HAP-1 (cell line): ENCODE results near the gene CNTNAP2.
"Not testable (repeated sequence)": the region's sequence is repeated elsewhere in the genome, so short reads cannot be mapped to it uniquely, and the experiment has no call there.

ENCODE experiments used
- DNase-seq, 2 experiments: peaks; one replicate each; pipeline ENCODE4 v3.0.0-alpha.2; 2016 to 2020; ENCODE audit warnings: low spot score in 2 of 2
- H3K27me3 ChIP-seq: fragments of 250-450 bp; sonication (Bioruptor Pico); 2 replicates; pipeline ENCODE4 v1.5.1; 2020; ENCODE audit warnings: low read depth, mild to moderate bottlenecking, moderate library complexity
- H3K36me3 ChIP-seq: fragments of 250-450 bp; sonication (Bioruptor Pico); replicated peaks from 2 replicates; pipeline ENCODE4 v1.5.1; 2020; ENCODE audit warnings: mild to moderate bottlenecking
- H3K4me1 ChIP-seq: fragments of 250-450 bp; sonication (Bioruptor Pico); 2 replicates; pipeline ENCODE4 v1.5.1; 2020; ENCODE audit warnings: mild to moderate bottlenecking
- H3K4me3 ChIP-seq: fragments of 250-450 bp; sonication (Bioruptor Pico); 2 replicates; pipeline ENCODE4 v1.5.1; 2020; ENCODE audit warnings: mild to moderate bottlenecking, moderate library complexity
- H3K9me3 ChIP-seq: fragments of 250-450 bp; sonication (Bioruptor Pico); 2 replicates; pipeline ENCODE4 v1.5.1; 2020; ENCODE audit warnings: mild to moderate bottlenecking, moderate library complexity
- in situ Hi-C: fragments of 300-500 bp; cut with MboI; formaldehyde crosslinking; loops from 3 replicates; pipeline ENCODE4 v1.14.3; 2020; ENCODE audit warnings: low sequenced_read_pairs, inconsistent platforms, mixed read lengths

The CNTNAP2 gene

GRCh38 chr7:148304456-148304855, 2187.9 kb downstream of the CNTNAP2 start:
- no peak for DNase-seq
- Histone ChIP-seq H3K4me3 (no peak overlapping the region), H3K27me3 (no peaks in the 10 kb centered on the region; the same call in 1 of the 2 replicates), H3K4me1 (no peaks in the 10 kb centered on the region), H3K9me3 (no peaks in the 10 kb centered on the region), H3K36me3 (no peaks in the 10 kb centered on the region)
- in situ Hi-C loops, result no loop called here

- no peak for DNase-seq
- Histone ChIP-seq H3K9me3 (no peaks in the 10 kb centered on the region), H3K27me3 (no peaks in the 10 kb centered on the region; the same call in 1 of the 2 replicates), H3K4me1 (no peaks in the 10 kb centered on the region), H3K4me3 (no peak overlapping the region), H3K36me3 (no peaks in the 10 kb centered on the region)
- in situ Hi-C loops, result no loop called here
Measured at GRCh38 chr7:148306759-148307158, 2190.2 kb downstream of the CNTNAP2 start.

GRCh38 chr7:148318102-148318811, 2201.7 kb downstream of the CNTNAP2 start:
- H3K36me3 ChIP-seq, result no peaks in the 10 kb centered on the region
- H3K4me1 ChIP-seq, result no peaks in the 10 kb centered on the region
- H3K9me3 ChIP-seq, result no peaks in the 10 kb centered on the region
- in situ Hi-C loops, result no loop called here
- no peak for DNase-seq
- no peak overlapping the region for H3K4me3 ChIP-seq
- no peaks in the 10 kb centered on the region for H3K27me3 ChIP-seq

- Histone ChIP-seq H3K4me3 (no peak overlapping the region), H3K27me3 (no peaks in the 10 kb centered on the region), H3K9me3 (no peaks in the 10 kb centered on the region), H3K36me3 (no peaks in the 10 kb centered on the region), H3K4me1 (no peaks in the 10 kb centered on the region)
- no peak for DNase-seq
- in situ Hi-C loops, result no loop called here
Measured at GRCh38 chr7:148318838-148319237, 2202.2 kb downstream of the CNTNAP2 start.

DNA sequence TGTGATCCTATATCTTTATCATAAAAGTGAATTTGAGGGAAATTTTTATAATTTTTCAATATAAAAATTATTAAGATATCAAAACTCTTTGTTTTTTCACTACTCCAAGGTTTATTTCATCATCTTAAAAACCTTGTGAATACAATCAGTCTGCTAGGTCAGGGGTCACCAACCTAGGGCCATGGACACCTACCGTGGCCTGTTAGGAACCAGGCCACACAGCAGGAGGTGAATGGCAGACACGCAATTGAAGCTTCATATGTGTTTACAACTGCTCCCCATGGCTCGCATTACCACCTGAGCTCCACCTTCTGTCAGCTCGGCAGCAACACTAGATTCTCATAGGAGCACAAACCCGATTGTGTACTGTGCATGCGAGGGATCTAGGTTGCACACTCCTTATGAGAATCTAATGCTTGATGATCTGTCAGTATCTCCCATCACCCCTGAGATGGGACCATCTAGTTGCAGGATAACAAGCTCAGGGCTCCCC, 2202.8 kb downstream of the CNTNAP2 start:
- Histone ChIP-seq H3K36me3 (no peaks in the 10 kb centered on the region), H3K4me3 (no peak overlapping the region), H3K27me3 (no peaks in the 10 kb centered on the region), H3K9me3 (no peaks in the 10 kb centered on the region), H3K4me1 (no peaks in the 10 kb centered on the region)
- no peak for DNase-seq
- in situ Hi-C loops, result no loop called here

- Histone ChIP-seq H3K27me3 (no peaks in the 10 kb centered on the region), H3K4me3 (no peak overlapping the region), H3K36me3 (no peaks in the 10 kb centered on the region), H3K4me1 (no peaks in the 10 kb centered on the region), H3K9me3 (no peaks in the 10 kb centered on the region)
- DNase-seq, result no peak
- in situ Hi-C loops, result no loop called here
Measured at GRCh38 chr7:148325208-148325607, 2208.6 kb downstream of the CNTNAP2 start.

DNA sequence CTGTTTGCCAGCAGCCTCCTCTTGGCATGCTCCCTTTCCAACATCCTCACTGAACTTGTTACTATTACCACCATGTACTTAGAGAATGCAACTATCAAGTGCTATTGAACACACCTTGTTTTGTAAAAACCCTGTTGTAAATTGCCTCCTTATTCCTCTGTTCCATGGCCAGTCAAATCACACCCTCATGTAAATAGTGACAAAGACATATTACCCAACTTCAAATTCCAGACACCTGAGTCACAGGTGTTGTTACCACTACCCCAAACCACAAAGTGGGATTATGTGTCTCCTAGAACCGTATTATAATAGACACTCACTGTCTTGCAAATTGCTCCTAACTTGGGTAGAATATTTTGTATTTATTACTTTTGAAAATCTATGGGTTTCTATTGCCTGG, 2210.8 kb downstream of the CNTNAP2 start:
- in situ Hi-C loops, result no loop called here
- Histone ChIP-seq H3K4me1 (no peaks in the 10 kb centered on the region), H3K27me3 (no peaks in the 10 kb centered on the region), H3K4me3 (no peak overlapping the region), H3K36me3 (no peaks in the 10 kb centered on the region), H3K9me3 (no peaks in the 10 kb centered on the region)
- no peak for DNase-seq

DNA sequence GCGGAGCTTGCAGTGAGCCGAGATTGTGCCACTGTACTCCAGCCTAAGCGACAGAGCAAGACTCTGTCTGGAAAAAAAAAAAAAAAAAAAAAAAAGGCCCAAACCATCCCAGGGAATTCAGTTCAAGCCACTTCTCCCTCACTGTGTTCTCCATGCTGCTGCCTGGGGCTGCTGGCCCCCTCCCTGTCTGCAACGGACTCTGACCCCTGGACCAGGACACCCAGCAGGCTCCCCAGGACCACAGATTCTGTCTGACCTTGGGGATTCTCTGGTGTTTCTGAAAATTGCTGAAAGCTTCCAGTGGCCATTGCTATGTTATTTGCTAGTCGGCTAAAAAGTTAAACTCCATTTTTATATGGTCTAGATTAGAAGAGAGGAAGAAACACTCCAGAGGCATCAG, 2212.3 kb downstream of the CNTNAP2 start:
- Histone ChIP-seq H3K27me3 (no peaks in the 10 kb centered on the region), H3K9me3 (no peaks in the 10 kb centered on the region), H3K36me3 (no peaks in the 10 kb centered on the region), H3K4me3 (no peak overlapping the region), H3K4me1 (no peaks in the 10 kb centered on the region)
- no peak for DNase-seq
- in situ Hi-C loops, result no loop called here

- Histone ChIP-seq H3K4me1 (no peaks in the 10 kb centered on the region), H3K9me3 (no peaks in the 10 kb centered on the region), H3K4me3 (no peak overlapping the region), H3K36me3 (no peaks in the 10 kb centered on the region), H3K27me3 (no peaks in the 10 kb centered on the region)
- in situ Hi-C loops, result no loop called here
- DNase-seq, result no peak
Measured at GRCh38 chr7:148330124-148330818, 2213.7 kb downstream of the CNTNAP2 start.

- H3K4me1 ChIP-seq, result no peaks in the 10 kb centered on the region
- in situ Hi-C loops, result no loop called here
- H3K9me3 ChIP-seq, result no peaks in the 10 kb centered on the region
- H3K27me3 ChIP-seq, result no peaks in the 10 kb centered on the region
- no peak overlapping the region for H3K4me3 ChIP-seq
- H3K36me3 ChIP-seq, result no peaks in the 10 kb centered on the region
- no peak for DNase-seq
Measured at GRCh38 chr7:148330822-148331221, 2214.2 kb downstream of the CNTNAP2 start.

DNA sequence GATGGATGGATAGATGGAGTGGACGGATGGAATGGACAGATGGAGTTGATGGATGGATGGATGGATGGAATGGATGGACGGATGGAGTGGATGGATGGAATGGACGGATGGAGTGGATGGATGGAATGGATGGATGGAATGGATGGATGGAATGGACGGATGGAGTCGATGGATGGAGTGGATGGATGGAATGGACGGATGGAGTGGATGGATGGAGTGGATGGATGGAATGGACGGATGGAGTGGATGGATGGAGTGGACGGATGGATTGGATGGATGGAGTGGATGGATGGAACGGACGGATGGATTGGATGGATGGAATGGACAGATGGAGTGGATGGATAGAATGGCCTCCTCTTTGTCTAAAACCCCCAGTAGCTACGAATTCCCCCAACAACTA, 2214.9 kb downstream of the CNTNAP2 start:
- H3K36me3 ChIP-seq, in situ Hi-C loops, H3K27me3 ChIP-seq, H3K4me3 ChIP-seq, H3K4me1 ChIP-seq, DNase-seq, H3K9me3 ChIP-seq: not testable (repeated sequence)

GRCh38 chr7:148332191-148333186, 2215.9 kb downstream of the CNTNAP2 start:
- no peak for DNase-seq
- Histone ChIP-seq H3K27me3 (0 out of 2 replicates have a peak, but pooled peaks cover under 1% of the 10 kb centered on the region), H3K4me3 (no peak overlapping the region), H3K36me3 (no peaks in the 10 kb centered on the region), H3K4me1 (no peaks in the 10 kb centered on the region), H3K9me3 (no peaks in the 10 kb centered on the region)
- in situ Hi-C loops, result no loop called here

DNA sequence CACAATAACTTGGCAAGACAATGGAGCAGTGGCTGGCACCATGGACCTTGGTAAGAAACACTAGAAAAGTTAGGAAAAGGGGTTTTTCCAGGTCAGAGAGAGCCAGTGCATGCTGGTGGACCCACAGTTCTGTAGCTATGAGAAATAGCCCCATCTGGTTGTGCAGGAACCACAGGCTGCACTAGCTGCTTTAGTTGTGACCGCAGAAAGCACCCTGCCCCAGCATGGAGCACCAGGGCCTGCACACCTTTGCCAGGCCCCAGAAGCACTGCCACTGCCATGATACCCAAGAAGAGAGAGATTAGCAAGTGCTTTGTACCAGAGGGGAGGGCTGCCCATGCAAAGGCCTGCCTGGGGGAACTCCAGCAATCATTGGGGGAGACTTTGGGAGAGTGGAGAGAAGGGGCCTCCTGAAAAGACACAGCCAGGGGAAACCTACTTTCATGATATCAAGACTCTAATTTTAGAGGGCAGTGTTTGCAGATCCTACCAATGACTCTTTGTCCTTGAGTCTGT, 2217.9 kb downstream of the CNTNAP2 start:
- no peaks in the 10 kb centered on the region for H3K36me3 ChIP-seq
- no peaks in the 10 kb centered on the region; the same call in 1 of the 2 replicates for H3K4me1 ChIP-seq
- DNase-seq, result no peak
- in situ Hi-C loops, result no loop called here
- H3K4me3 ChIP-seq, result no peak overlapping the region
- H3K27me3 ChIP-seq, result peaks cover 19% of the 10 kb centered on the region
- no peaks in the 10 kb centered on the region for H3K9me3 ChIP-seq
